Muscle of leg (tissue), 11 donors: ENCODE data around the gene C1QTNF1. TPM values are rescaled to one million over a fixed set of nuclear protein-coding genes. Genes with fewer than 3 reads are reported as not detected.
A peak's percentile ranks its signal among the peaks of the same experiment; 100 is the strongest.
"Not testable (repeated sequence)": the region's sequence is repeated elsewhere in the genome, so short reads cannot be mapped to it uniquely, and the experiment has no call there.

ENCODE experiments used
- DNase-seq: peaks from one replicate; pipeline ENCODE4 v3.0.0; 2013
- H3K27ac ChIP-seq: one replicate; pipeline ENCODE4 v1.5.1; 2013; ENCODE audit warnings: mild to moderate bottlenecking, low read length, control low read depth
- H3K27me3 ChIP-seq: one replicate; pipeline ENCODE4 v1.6.1; 2013; ENCODE audit warnings: low read length; ENCODE audit not compliant: control insufficient read depth, insufficient read depth
- H3K36me3 ChIP-seq: one replicate; pipeline ENCODE4 v1.6.1; 2013; ENCODE audit warnings: low read length; ENCODE audit not compliant: control insufficient read depth, insufficient read depth
- H3K4me1 ChIP-seq: one replicate; pipeline ENCODE4 v1.6.1; 2013; ENCODE audit warnings: low read length; ENCODE audit not compliant: control insufficient read depth, insufficient read depth
- H3K4me3 ChIP-seq: one replicate; pipeline ENCODE4 v1.5.1; 2013; ENCODE audit warnings: low read length, control low read depth
- H3K9me3 ChIP-seq: replicated peaks from 2 replicates; pipeline ENCODE4 v1.6.1; 2013; ENCODE audit warnings: low read depth, low read length; ENCODE audit not compliant: control insufficient read depth
- WGBS: methylation state at CpG from one replicate; pipeline ENCODE4 v1.1.5; 2013; ENCODE audit warnings: missing lambda C conversion rate; ENCODE audit not compliant: insufficient coverage; 5-methylcytosine and 5-hydroxymethylcytosine counted together
- polyA plus RNA-seq, 8 donors: library from polyadenylated mRNA; unstranded; fragments of 120-200 nt; gene quantifications; one replicate each; pipeline versions ENCODE4 v1.2.1 to v1.2.3, GENCODE V29; 2013; ENCODE audit warnings: inconsistent platforms in 1 of 8, low replicate concordance in 1 of 8; ENCODE audit not compliant: insufficient read length in 8 of 8, insufficient read depth in 1 of 8
- total RNA-seq: library from RNA; stranded (reverse); fragments of 120-200 nt; gene quantifications from one replicate; pipeline ENCODE4 v1.2.4, GENCODE V29; 2013

C1QTNF1 gene
- total and polyA plus RNA-seq, 9 donors = 3.3 to 10.9 (median 5.8) TPM

DNA sequence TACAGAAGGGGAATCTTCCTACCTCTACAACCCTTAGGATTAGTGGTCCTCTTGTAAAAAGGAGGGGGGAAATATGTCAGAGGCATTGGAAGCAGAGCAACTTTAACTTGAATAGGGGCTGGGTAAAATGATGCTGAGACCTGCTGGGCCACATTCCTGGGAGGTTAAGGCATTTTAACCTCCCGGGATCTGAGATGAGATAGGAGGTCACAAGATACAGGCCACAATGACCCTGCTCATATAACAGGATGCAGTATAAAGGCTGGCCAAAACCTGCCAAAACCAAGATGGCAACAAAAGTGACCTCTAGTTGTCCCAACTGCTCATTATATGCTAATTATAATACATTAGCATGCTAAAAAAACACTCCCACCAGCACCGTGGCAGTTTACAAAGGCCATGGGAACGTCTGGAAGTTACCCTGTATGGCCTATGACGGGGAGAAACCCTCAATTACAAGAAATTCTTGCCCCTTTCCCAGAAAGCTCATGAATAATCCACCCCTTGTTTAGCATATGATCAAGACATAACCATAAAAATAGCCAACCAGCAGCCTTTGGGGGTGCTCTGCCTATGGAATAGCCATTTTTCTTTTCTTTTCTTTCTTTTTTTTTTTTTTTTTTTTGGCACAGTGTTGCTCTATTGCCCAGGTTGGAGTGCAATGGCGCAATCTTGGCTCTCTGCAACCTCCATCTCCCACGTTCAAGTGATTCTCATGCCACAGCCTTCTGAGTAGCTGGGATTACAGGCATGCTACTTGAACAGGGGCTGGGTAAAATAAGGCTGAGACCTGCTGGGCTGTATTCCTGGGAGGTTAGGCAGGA is 6.2 kb upstream of the C1QTNF1 start:
- no peaks in the 10 kb centered on the region for H3K36me3 ChIP-seq
- no peak overlapping the region for H3K4me3 ChIP-seq
- no peaks in the 10 kb centered on the region for H3K9me3 ChIP-seq
- H3K4me1 ChIP-seq = peaks cover 11% of the 10 kb centered on the region
- peaks cover 27% of the 10 kb centered on the region for H3K27me3 ChIP-seq
- H3K27ac ChIP-seq = no peak overlapping the region
- DNase-seq = no peak
- WGBS = 67% methylated on average over 1 of the region's 6 CpGs

DNA sequence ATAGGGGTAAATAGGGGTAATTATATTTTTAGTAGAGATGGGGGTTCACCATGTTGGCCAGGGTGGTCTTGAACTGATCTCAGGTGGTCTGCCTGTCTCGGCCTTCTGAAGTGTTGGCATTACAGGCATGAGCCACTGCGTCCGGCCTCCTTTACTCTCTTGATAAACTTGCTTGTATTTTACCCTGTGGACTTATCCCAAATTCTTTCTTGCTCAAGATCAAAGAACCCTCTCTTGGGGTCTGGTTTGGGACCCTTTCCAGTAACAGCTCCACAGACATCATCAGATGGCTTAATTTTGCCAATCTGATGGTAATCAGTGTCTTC is 5.6 kb upstream of the C1QTNF1 start:
- no peak overlapping the region for H3K4me3 ChIP-seq
- peaks cover 11% of the 10 kb centered on the region for H3K4me1 ChIP-seq
- no peak overlapping the region for H3K27ac ChIP-seq
- no peak for DNase-seq
- H3K27me3 ChIP-seq = peaks cover 33% of the 10 kb centered on the region
- H3K9me3 ChIP-seq = no peaks in the 10 kb centered on the region
- H3K36me3 ChIP-seq = no peaks in the 10 kb centered on the region
- WGBS = 96% methylated on average over 3 of the region's 3 CpGs

DNA sequence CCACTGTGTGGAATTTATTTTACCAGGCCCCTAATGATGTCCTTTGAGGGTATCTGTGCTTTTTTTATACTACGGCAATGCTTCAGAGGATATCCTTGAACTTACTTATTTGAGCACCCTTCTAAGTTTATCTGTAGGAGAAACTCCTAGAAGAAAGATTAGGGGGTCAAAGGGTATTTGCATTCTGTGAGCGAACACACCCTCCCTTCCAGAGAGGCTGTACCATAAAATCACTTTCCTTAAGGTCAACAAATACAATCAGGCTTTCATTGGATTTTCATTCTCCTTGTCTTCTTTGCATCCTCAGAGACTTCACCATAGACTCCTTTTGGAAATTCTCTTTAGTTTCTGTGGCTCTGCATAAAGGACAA is 4.7 kb upstream of the C1QTNF1 start:
- no peak overlapping the region for H3K4me3 ChIP-seq
- H3K9me3 ChIP-seq = no peaks in the 10 kb centered on the region
- H3K27ac ChIP-seq = no peak overlapping the region
- DNase-seq = no peak
- H3K4me1 ChIP-seq = peaks cover 19% of the 10 kb centered on the region
- peaks cover 42% of the 10 kb centered on the region for H3K27me3 ChIP-seq
- WGBS = no CpG with 5 or more reads among the region's 2 CpGs
- H3K36me3 ChIP-seq = no peaks in the 10 kb centered on the region

DNA sequence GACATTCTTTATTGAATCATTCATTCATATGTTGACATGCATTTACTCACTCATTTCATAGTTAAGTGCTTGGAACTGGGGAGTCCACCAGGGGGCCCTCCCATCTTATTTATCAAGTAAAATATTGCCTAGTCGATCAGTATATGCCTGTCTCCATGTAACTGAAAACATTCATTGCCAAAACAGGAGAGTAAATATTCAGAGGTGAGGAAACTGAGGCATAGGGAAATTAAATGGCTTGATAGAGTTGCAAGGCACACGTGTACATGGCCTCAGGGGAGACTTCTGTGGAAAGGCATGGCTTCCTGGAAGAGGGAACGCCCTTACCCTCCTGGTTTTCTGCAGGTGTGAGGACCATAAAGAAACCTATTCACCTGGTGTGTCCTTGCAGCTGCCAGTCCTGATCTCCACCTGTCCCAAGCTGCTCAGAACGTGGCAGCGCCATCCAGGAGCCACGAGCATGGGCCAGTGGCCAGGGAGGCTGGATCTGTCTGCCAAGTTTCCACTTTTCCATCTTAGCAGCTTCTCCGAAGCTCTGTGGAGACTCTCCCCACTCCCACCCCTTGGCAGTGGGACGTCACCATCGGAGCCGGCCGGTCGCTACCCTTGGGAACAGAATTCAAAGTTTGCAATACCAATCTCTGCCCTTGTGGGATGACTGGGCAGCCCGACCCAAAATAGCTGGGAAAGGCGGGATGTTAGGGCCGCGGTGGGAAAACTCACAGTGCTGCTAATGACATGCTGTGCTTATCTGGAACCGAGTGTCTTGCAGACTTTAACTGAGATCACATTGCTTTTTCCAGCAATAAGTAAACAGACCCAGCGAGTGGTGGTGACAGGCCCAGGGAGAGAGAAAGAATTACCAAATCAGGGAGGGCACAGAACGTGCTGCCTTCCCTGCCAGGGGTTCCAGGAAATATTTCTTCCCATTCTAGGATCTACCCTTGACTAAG is 4.1 kb upstream of the C1QTNF1 start:
- H3K27ac ChIP-seq = no peak overlapping the region
- no peaks in the 10 kb centered on the region for H3K9me3 ChIP-seq
- 26% methylated on average over 14 of the region's 19 CpGs for WGBS
- peaks cover 49% of the 10 kb centered on the region for H3K27me3 ChIP-seq
- H3K4me3 ChIP-seq = no peak overlapping the region
- H3K36me3 ChIP-seq = no peaks in the 10 kb centered on the region
- peaks cover 26% of the 10 kb centered on the region for H3K4me1 ChIP-seq
- DNase-seq = peak; percentile 80

DNA sequence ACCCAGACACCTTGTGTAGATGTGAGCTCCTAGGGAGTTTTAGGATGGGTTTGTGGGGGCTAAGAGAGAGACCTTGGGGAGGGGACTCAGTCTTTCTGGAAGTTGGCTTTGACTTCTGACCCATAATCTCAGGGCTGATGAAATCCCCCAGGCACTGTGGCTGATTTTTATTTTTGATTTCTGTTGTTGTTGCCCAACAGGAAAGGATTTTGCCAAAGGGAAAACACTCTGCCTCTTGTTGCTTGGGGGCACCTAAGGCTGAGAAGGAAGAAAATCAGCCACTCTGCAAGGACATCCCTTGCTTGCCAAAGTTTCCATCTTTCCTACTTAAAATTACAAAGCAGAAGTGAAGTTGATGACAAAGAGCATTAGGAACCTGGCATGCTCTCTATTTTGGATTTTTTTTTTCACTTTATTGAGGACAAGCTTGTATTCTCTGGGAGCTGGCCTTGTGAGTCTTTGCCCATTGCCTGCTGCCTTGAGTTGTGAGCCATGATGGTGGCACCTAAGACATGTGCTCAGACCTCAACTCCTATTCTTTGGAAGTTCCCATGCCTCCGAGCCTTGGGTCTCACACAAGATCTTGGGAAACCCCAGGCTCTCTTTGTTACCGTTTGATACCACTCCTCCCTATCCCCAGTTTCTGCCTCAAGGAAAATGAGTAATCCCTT is 3.2 kb upstream of the C1QTNF1 start:
- Histone ChIP-seq H3K27ac (no peak overlapping the region), H3K27me3 (peaks cover 56% of the 10 kb centered on the region), H3K9me3 (no peaks in the 10 kb centered on the region), H3K4me1 (peaks cover 33% of the 10 kb centered on the region), H3K36me3 (no peaks in the 10 kb centered on the region), H3K4me3 (no peak overlapping the region)
- DNase-seq = no peak
- no CpG with 5 or more reads among the region's 2 CpGs for WGBS

DNA sequence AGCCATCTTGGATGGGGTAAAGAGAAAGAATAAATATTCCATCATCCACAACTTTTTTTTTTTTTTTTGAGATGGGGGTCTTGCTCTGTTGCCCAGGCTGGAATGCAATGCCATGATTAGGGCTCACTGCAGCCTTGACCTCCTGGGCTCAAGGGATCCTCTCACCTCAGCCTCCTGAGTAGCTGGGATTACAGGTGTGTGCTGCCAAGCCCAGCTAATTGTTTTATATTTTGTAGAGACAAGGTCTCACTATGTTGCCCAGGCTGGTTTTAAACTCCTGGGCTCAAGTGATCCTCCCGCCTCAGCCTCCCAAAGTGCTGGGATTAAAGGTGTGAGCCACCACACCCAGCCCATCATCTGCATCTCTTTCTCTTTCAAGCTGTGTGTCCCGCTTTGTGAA is 2.0 kb upstream of the C1QTNF1 start:
- 86% methylated on average over 2 of the region's 2 CpGs for WGBS
- peaks cover 66% of the 10 kb centered on the region for H3K27me3 ChIP-seq
- H3K4me1 ChIP-seq = peaks cover 41% of the 10 kb centered on the region
- H3K4me3 ChIP-seq, H3K27ac ChIP-seq, H3K9me3 ChIP-seq, DNase-seq, H3K36me3 ChIP-seq: not testable (repeated sequence)

DNA sequence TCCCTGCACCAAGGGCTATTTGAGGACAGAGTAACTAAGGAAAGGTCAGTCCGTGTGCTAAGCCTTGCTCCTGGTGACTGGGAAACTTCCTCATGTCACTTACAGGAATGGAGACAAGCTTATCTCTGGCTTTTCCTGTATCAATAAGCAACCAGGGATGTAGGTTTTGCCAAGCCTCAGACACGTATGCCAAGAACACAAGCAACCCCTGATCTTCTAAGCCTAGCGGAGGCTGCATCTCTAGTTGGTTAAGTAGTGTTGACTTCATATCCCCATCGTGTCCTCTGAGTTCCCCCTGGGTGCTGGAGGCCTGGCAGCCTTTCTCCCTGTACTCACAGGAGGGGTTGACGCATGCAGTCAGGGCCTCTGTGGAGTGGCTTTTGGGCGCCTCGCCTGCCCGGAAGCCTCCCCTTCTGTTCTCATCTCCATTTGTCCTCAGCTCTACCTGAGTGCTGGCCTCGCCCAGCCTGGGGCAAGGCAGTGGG is 1.4 kb upstream of the C1QTNF1 start:
- DNase-seq = no peak
- H3K27ac ChIP-seq = no peak overlapping the region
- peaks cover 72% of the 10 kb centered on the region for H3K27me3 ChIP-seq
- WGBS = 82% methylated on average over 6 of the region's 9 CpGs
- H3K36me3 ChIP-seq = no peaks in the 10 kb centered on the region
- H3K4me1 ChIP-seq = peaks cover 47% of the 10 kb centered on the region
- H3K9me3 ChIP-seq = no peaks in the 10 kb centered on the region
- no peak overlapping the region for H3K4me3 ChIP-seq

DNA sequence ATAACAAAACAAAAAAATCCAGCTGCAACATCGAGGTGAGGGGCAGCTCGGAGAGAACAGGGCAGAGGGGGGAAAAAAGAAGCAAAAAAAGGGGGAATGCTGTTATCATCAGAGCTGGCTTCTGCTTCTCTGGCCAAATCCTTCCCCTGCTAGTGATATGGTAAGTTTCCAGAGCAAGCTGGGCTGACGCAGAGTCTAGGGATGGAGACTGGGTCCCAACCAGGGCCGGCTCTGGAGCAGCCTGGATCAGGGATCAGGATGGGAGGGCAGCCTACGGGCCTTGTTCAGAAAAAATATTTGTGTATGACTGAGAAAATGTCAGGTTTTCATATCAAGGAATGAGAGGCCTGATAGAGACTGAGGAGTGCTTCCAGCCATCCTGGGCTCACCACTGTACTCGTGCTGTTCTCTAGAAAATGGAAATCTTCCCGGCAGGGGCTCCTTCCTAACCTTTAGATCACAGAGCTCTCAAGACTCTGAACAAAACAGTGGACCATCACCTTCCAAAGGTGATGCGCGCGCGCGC is 726 bp upstream of the C1QTNF1 start:
- Histone ChIP-seq H3K27ac (no peak overlapping the region), H3K36me3 (no peaks in the 10 kb centered on the region), H3K27me3 (peaks cover 79% of the 10 kb centered on the region), H3K9me3 (no peaks in the 10 kb centered on the region), H3K4me1 (peaks cover 54% of the 10 kb centered on the region), H3K4me3 (no peak overlapping the region)
- WGBS = 74% methylated on average over 5 of the region's 12 CpGs
- DNase-seq = no peak

DNA sequence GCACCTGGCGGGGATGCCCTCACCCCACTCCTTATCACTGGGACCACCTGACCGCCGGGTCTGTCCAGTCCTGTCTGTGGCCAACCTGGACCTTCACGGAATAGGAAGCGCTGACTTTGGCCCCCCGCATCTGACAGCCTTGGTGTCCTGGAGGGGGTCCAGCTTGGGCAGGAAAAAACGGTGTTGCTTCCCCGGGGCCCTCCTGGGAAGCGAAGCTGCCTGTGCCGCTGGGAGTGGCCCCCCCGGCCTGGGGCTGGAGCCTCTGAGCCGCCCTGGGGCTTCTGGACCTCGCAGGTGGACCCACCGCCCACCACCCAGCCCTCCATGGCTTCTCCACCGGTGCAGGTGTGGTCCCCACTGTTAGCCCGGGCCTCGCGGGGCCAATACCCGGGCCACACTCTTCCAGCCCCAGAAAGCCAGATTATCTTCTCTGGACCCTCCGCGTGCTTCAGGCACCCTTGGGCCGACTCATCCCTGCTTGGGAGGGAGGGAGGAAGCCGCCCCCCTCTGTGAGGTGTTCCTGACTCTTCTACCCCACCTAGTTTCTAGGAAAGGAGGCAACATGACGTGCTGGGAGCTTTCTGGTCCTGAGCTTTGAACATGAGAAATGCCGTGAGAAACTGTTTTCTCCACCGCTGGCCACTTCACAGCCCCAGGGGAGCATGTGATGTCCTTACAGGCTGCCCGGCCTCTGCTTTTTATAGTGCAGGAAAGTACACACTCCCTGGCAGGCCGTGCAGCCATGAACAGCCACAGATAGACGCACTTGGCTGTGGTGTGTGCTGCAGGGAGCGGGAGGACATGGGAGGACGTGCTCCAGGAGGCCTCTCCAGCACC is 1.1 kb downstream of the C1QTNF1 start:
- peak; percentile 42 for DNase-seq
- peaks cover 91% of the 10 kb centered on the region for H3K27me3 ChIP-seq
- peaks cover 50% of the 10 kb centered on the region for H3K4me1 ChIP-seq
- WGBS = 42% methylated on average over 24 of the region's 31 CpGs
- H3K9me3 ChIP-seq = no peaks in the 10 kb centered on the region
- no peaks in the 10 kb centered on the region for H3K36me3 ChIP-seq
- no peak overlapping the region for H3K27ac ChIP-seq
- peak overlapping the region; percentile 51 for H3K4me3 ChIP-seq
